Measurements from ENCODE around the gene LRRC18.
A peak's percentile ranks its signal among the peaks of the same experiment; 100 is the strongest.

The LRRC18 gene

GRCh38 chr10:48945441-48946130 lies 5.9 kb upstream of the LRRC18 start:
- DNase-seq: peak in 1 of 2 experiments; percentile 12

- no peak for DNase-seq
These were observed 4.5 kb upstream of the LRRC18 start for GRCh38 chr10:48944171-48944570.

- no peak for DNase-seq
These were observed 3.5 kb upstream of the LRRC18 start for GRCh38 chr10:48943096-48943495.

- no peak for DNase-seq
These were observed 1.9 kb upstream of the LRRC18 start for GRCh38 chr10:48941427-48942075.

GRCh38 chr10:48940958-48941357 lies 1.3 kb upstream of the LRRC18 start:
- no peak for DNase-seq

GRCh38 chr10:48940372-48940771 lies 732 bp upstream of the LRRC18 start:
- DNase-seq: no peak

GRCh38 chr10:48938990-48939536 lies 577 bp downstream of the LRRC18 start:
- DNase-seq: no peak

- no peak for DNase-seq
These were observed 1.4 kb downstream of the LRRC18 start for GRCh38 chr10:48938281-48938680.

GRCh38 chr10:48937796-48938195 lies 1.8 kb downstream of the LRRC18 start:
- DNase-seq: no peak

GRCh38 chr10:48935577-48935976 lies 4.1 kb downstream of the LRRC18 start:
- DNase-seq: no peak

GRCh38 chr10:48934672-48935501 lies 4.8 kb downstream of the LRRC18 start:
- DNase-seq: peak; percentile 59 to 60

- no peak for DNase-seq
These were observed 6.6 kb downstream of the LRRC18 start for GRCh38 chr10:48932831-48933664.

GRCh38 chr10:48931188-48931587 lies 8.5 kb downstream of the LRRC18 start:
- peak; percentile 52 to 58 for DNase-seq

- DNase-seq: no peak
These were observed 10.1 kb downstream of the LRRC18 start for GRCh38 chr10:48929413-48929990.

- DNase-seq: no peak
These were observed 12.7 kb downstream of the LRRC18 start for GRCh38 chr10:48926764-48927540.

GRCh38 chr10:48926255-48926654 lies 13.4 kb downstream of the LRRC18 start:
- no peak for DNase-seq

- DNase-seq: no peak
These were observed 14.7 kb downstream of the LRRC18 start for GRCh38 chr10:48924988-48925387.

- no peak for DNase-seq
These were observed 15.9 kb downstream of the LRRC18 start for GRCh38 chr10:48923748-48924147.

GRCh38 chr10:48913674-48914073 lies 26.0 kb downstream of the LRRC18 start:
- DNase-seq: no peak

- no peak for DNase-seq
These were observed 29.1 kb downstream of the LRRC18 start for GRCh38 chr10:48910548-48910947.

- DNase-seq: no peak
These were observed 31.9 kb downstream of the LRRC18 start for GRCh38 chr10:48907730-48908129.
